K562 (cell line): ENCODE results near the gene LRRC3C. TPM values are rescaled to one million over a fixed set of nuclear protein-coding genes. Genes with fewer than 3 reads are reported as not detected.
"Not testable (repeated sequence)": the region's sequence is repeated elsewhere in the genome, so short reads cannot be mapped to it uniquely, and the experiment has no call there.

Source experiments
- ATAC-seq: fragments of 200-7000 bp; cut with Tn5 transposase; 3 replicates; pipeline ENCODE4 v1.9.1; 2020; ENCODE audit warnings: moderate library complexity
- BruUV-seq: library from RNA; stranded (reverse); fragments of 400-500 nt; replicated peaks from 2 replicates; lab custom pipeline; 2021; lab: Mats Ljungman, UMichigan
- CTCF ChIA-PET: fragments of 300-600 bp; formaldehyde crosslinking; extraction: SDS; loops from one replicate; lab custom pipeline; 2021; ENCODE audit warnings: low intra/inter-chr PET ratio; lab: Yijun Ruan, JAX
- POLR2A ChIA-PET: fragments of 300-600, 350-650 bp; sonication (Branson Sonifier 250); formaldehyde crosslinking; extraction: SDS; loops from one replicate; lab custom pipeline; 2021; ENCODE audit warnings: antibody characterized with exemption, inconsistent platforms; lab: Yijun Ruan, JAX
- DNase-seq, 4 experiments: peaks; one replicate each; pipeline versions ENCODE4 v3.0.0 to v3.0.0-alpha.2; 2011 to 2018; ENCODE audit warnings: low spot score in 3 of 4, mixed read lengths in 3 of 4; ENCODE audit errors: extremely low read depth in 1 of 4
- FAIRE-seq: peaks from 2 replicates; lab custom pipeline; 2011; peaks lifted over from hg19 to GRCh38; lab: Jason Lieb, UNC
- H2AFZ ChIP-seq: 2 replicates; pipeline ENCODE4 v1.6.0; 2011; ENCODE audit warnings: low read depth, low read length, control low read depth, inconsistent platforms
- H3K27ac ChIP-seq: fragments of 200-600 bp; 3 replicates; pipeline ENCODE4 v1.8.0; 2011; ENCODE audit warnings: low read depth, mild to moderate bottlenecking, control low read depth, inconsistent platforms, low read length, moderate library complexity, mixed read lengths; ENCODE audit errors: extremely low read depth
- H3K27me3 ChIP-seq, 2 experiments: fragments of 300-600 bp in 1 of 2; 2 replicates in 1 of 2; 3 replicates in 1 of 2; pipeline versions ENCODE4 v1.6.0 to v1.8.0; 2011; ENCODE audit warnings: inconsistent platforms in 2 of 2, low read length in 2 of 2, mild to moderate bottlenecking in 1 of 2, mixed read lengths in 1 of 2, moderate library complexity in 1 of 2; ENCODE audit not compliant: control insufficient read depth in 2 of 2, insufficient read depth in 2 of 2
- H3K36me3 ChIP-seq: fragments of 300-600 bp; 3 replicates; pipeline ENCODE4 v1.8.0; 2011; ENCODE audit warnings: mild to moderate bottlenecking, low read length, inconsistent platforms; ENCODE audit not compliant: control insufficient read depth, insufficient read depth
- H3K4me1 ChIP-seq, 2 experiments: fragments of 200-600 bp in 1 of 2; replicated peaks in 1 of 2; 2 replicates in 1 of 2; 3 replicates in 1 of 2; pipeline versions ENCODE4 v1.5.1 to v1.8.0; 2011; ENCODE audit warnings: inconsistent platforms in 2 of 2, low read length in 2 of 2, mild to moderate bottlenecking in 1 of 2, mixed read lengths in 1 of 2, moderate library complexity in 1 of 2; ENCODE audit not compliant: control insufficient read depth in 2 of 2, insufficient read depth in 2 of 2
- H3K4me2 ChIP-seq: 2 replicates; pipeline ENCODE4 v1.6.1; 2011; ENCODE audit warnings: low read length, control low read depth, inconsistent platforms, mixed read lengths; ENCODE audit not compliant: insufficient read depth
- H3K4me3 ChIP-seq: fragments of 200-600 bp; sonication (generic), shearing (Covaris generic); 2 replicates; pipeline ENCODE4 v1.5.1; 2016; ENCODE audit warnings: control low read depth, inconsistent platforms
- H3K79me2 ChIP-seq: fragments of 200-600 bp; 3 replicates; pipeline ENCODE4 v1.8.0; 2011; ENCODE audit warnings: low read length, inconsistent platforms; ENCODE audit not compliant: control insufficient read depth, insufficient read depth
- H3K9ac ChIP-seq, 2 experiments: 2 replicates each; pipeline versions ENCODE4 v1.6.0 to v1.6.1; 2011; ENCODE audit warnings: low read depth in 2 of 2, low read length in 2 of 2, control low read depth in 1 of 2, inconsistent platforms in 1 of 2, mild to moderate bottlenecking in 1 of 2, mixed read lengths in 1 of 2; ENCODE audit not compliant: insufficient read depth in 1 of 2
- H3K9me1 ChIP-seq: one replicate; pipeline ENCODE4 v1.6.0; 2011; ENCODE audit warnings: inconsistent platforms, mild to moderate bottlenecking, low read length, moderate library complexity; ENCODE audit not compliant: control insufficient read depth, insufficient read depth
- H3K9me3 ChIP-seq: replicated peaks from 2 replicates; pipeline ENCODE4 v1.5.1; 2011; ENCODE audit warnings: low read depth, low read length, inconsistent platforms; ENCODE audit not compliant: control insufficient read depth, insufficient read depth
- H4K20me1 ChIP-seq: replicated peaks from 2 replicates; pipeline ENCODE4 v1.6.1; 2011; ENCODE audit warnings: low read length, inconsistent platforms, mixed read lengths; ENCODE audit not compliant: control insufficient read depth, insufficient read depth
- CREBBP ChIP-seq: IDR thresholded peaks from one replicate; pipeline ENCODE4 v1.6.1; 2012; ENCODE audit warnings: low read depth, mild to moderate bottlenecking, control low read depth, inconsistent platforms, low read length
- FUS ChIP-seq: fragments of 200-400 bp; formaldehyde crosslinking; optimal IDR thresholded peaks from 2 replicates; pipeline ENCODE3; 2017; ENCODE audit warnings: low read depth, low read length
- KAT8 ChIP-seq: fragments of 450-650 bp; IDR thresholded peaks from 2 replicates; pipeline ENCODE4 v1.6.1; 2016; ENCODE audit warnings: low read depth, mild to moderate bottlenecking
- NR3C1 ChIP-seq: sonication (generic); formaldehyde crosslinking; IDR thresholded peaks from 2 replicates; pipeline ENCODE4 v1.8.1; 2022; ENCODE audit warnings: missing genetic modification reagents
- PCBP1 ChIP-seq: fragments of 200-400 bp; formaldehyde crosslinking; IDR thresholded peaks from 2 replicates; pipeline ENCODE4 v1.6.1; 2018; ENCODE audit warnings: mild to moderate bottlenecking, low read depth, low read length; ENCODE audit not compliant: poor library complexity, severe bottlenecking
- ZNF174 ChIP-seq: fragments of 250-450 bp; sonication (Bioruptor Pico); IDR thresholded peaks from 2 replicates; pipeline ENCODE4 v1.4.0; 2020; ENCODE audit warnings: mild to moderate bottlenecking
- WGBS: fragments of 100-300 bp; shearing (Covaris generic); methylation state at CpG from one replicate; pipeline ENCODE4 v1.1.6; 2016; ENCODE audit warnings: low coverage, mixed read lengths; ENCODE audit not compliant: insufficient coverage; ENCODE audit errors: missing lambda C conversion rate; 5-methylcytosine and 5-hydroxymethylcytosine counted together
- in situ Hi-C: fragments of 300-500 bp; cut with MboI; formaldehyde crosslinking; loops from 4 replicates; pipeline ENCODE4 v1.15.0; 2018; ENCODE audit warnings: inconsistent platforms, mixed read lengths
- intact Hi-C: fragments of 100-400 bp; cut with micrococcal nuclease; formaldehyde crosslinking; loops from 2 replicates; pipeline ENCODE4 v1.14.2; 2022
- polyA plus RNA-seq, 8 experiments: library from polyadenylated mRNA; depleted of rRNA in 4 of 8; stranded (reverse) in 5 of 8; unstranded in 3 of 8; fragments of >200 nt; fragmentation: Nextera tagmentation in 2 of 8; fragmentation: Illumina TruSeq in 1 of 8; extraction: Ambion mirVana in 2 of 8; extraction: Trizol in 1 of 8; gene quantifications; 2 replicates each; pipeline versions ENCODE4 v1.2.1 to v1.2.3, GENCODE V29; 2011 to 2014; ENCODE audit warnings: inconsistent platforms in 1 of 8, missing spikeins in 1 of 8
- total RNA-seq, 7 experiments: library from RNA; depleted of rRNA in 6 of 7; stranded (reverse); fragments of >200 nt in 6 of 7; fragmentation: Illumina TruSeq in 2 of 7; extraction: Trizol in 2 of 7; gene quantifications; 2 replicates each; pipeline versions ENCODE4 v1.2.1 to v1.2.3, GENCODE V29; 2011 to 2021; ENCODE audit warnings: low replicate concordance in 1 of 7

Gene LRRC3C
- total and polyA plus RNA-seq, 9 of the 15 experiments (the other 6 are each of a cell fraction or from before 2014, with no cell fraction given), result not detected

GRCh38 chr17:39898088-39898487 is 29.4 kb upstream of the LRRC3C start (continued):
- no peak for TF ChIP-seq FUS

GRCh38 chr17:39899215-39899614 is 28.3 kb upstream of the LRRC3C start:
- H3K9me1 ChIP-seq, result no peaks in the 10 kb centered on the region
- no TSS peak for BruUV-seq
- CTCF ChIA-PET, result interaction anchor here (0.5 kb wide), 1 partner anchor 86 kb away, joined by 3 read pairs; no protein-coding TSS in a partner anchor
- H3K9me3 ChIP-seq, result no peaks in the 10 kb centered on the region
- H3K9ac ChIP-seq, result no peak overlapping the region
- DNase-seq, result no peak
- H3K36me3 ChIP-seq, result no peaks in the 10 kb centered on the region
- TF ChIP-seq KAT8 (no peak), PCBP1 (no peak), ZNF174 (CRISPR knock-in tag) (no peak), CREBBP (no peak), NR3C1 (CRISPR knock-in tag) (no peak)
- no peak overlapping the region for H2AFZ ChIP-seq
- no peak for FAIRE-seq
- peaks cover 3 to 10% of the 10 kb centered on the region in 2 experiments; a peak in 3 of 5 replicates for H3K4me1 ChIP-seq
- H3K4me2 ChIP-seq, result no peak overlapping the region
- ATAC-seq, result no peak
- H4K20me1 ChIP-seq, result no peaks in the 10 kb centered on the region
- in situ Hi-C loops (no loop called here), intact Hi-C loops (no loop called here)
- POLR2A ChIA-PET, result interaction anchor here (0.8 to 2.2 kb wide), 2 partner anchors 10 to 53 kb away, joined by 3 to 7 read pairs; no protein-coding TSS in a partner anchor
- H3K27ac ChIP-seq, result no peak overlapping the region
- no peak overlapping the region for H3K4me3 ChIP-seq
- no peaks in the 10 kb centered on the region; a peak in 1 of 5 replicates for H3K27me3 ChIP-seq
- H3K79me2 ChIP-seq, result no peaks in the 10 kb centered on the region

GRCh38 chr17:39902027-39902426 is 25.5 kb upstream of the LRRC3C start:
- H3K79me2 ChIP-seq, H3K9ac ChIP-seq, POLR2A ChIA-PET, H3K9me3 ChIP-seq, H3K9me1 ChIP-seq, CTCF ChIA-PET, intact Hi-C loops, H3K27me3 ChIP-seq, H3K4me3 ChIP-seq, H2AFZ ChIP-seq, FAIRE-seq, H3K36me3 ChIP-seq, ATAC-seq, H3K4me2 ChIP-seq, in situ Hi-C loops, BruUV-seq, DNase-seq, H3K27ac ChIP-seq, H4K20me1 ChIP-seq, H3K4me1 ChIP-seq: not testable (repeated sequence)
- WGBS, result 42% methylated on average over 2 of the region's 2 CpGs
